Testis (tissue), 2 donors: Measurements from ENCODE around the gene SLC24A1.

Experiments used
- POLR2A ChIP-seq: fragments of 450-650 bp; IDR thresholded peaks from one replicate; pipeline ENCODE4 v1.6.1; 2017; ENCODE audit warnings: antibody characterized with exemption, mild to moderate bottlenecking, moderate library complexity
- TF ChIP-seq, protein P1 (sequence below), 3 experiments: fragments of 450-650 bp in 2 of 3; fragments of 200-600 bp in 1 of 3; sonication (generic) in 1 of 3; IDR thresholded peaks; one replicate each; pipeline ENCODE4 v1.5.1; 2016 to 2019; ENCODE audit warnings: antibody characterized with exemption in 3 of 3, mild to moderate bottlenecking in 2 of 3, moderate library complexity in 1 of 3

DNA sequence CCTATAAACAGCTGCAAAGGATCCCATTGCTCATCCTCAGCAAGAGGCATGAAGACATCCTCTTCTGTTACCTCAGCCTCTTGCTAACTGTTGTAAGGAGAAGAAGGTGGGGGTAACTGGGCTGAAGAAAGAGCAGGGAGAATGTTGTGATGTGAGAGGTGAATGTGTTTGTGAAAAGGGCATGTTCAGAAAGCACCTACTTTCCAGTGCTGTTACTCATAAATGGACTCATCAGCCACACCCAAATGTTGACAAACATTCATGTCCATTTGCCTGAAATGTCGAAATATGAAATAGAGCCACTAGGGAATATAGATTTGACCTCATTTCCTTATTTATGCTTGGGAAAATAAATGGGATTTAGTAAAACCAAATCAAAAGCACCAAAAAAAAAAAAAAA is 12.6 kb downstream of the SLC24A1 start:
- TF ChIP-seq, protein P1, sequence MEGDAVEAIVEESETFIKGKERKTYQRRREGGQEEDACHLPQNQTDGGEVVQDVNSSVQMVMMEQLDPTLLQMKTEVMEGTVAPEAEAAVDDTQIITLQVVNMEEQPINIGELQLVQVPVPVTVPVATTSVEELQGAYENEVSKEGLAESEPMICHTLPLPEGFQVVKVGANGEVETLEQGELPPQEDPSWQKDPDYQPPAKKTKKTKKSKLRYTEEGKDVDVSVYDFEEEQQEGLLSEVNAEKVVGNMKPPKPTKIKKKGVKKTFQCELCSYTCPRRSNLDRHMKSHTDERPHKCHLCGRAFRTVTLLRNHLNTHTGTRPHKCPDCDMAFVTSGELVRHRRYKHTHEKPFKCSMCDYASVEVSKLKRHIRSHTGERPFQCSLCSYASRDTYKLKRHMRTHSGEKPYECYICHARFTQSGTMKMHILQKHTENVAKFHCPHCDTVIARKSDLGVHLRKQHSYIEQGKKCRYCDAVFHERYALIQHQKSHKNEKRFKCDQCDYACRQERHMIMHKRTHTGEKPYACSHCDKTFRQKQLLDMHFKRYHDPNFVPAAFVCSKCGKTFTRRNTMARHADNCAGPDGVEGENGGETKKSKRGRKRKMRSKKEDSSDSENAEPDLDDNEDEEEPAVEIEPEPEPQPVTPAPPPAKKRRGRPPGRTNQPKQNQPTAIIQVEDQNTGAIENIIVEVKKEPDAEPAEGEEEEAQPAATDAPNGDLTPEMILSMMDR (IDR thresholded peaks at IDR 0.05): no peak
- no peak for TF ChIP-seq POLR2A
